ENCODE measurements around the gene LSM3. TPM values are rescaled to one million over a fixed set of nuclear protein-coding genes. Genes with fewer than 3 reads are reported as not detected.
"Not testable (repeated sequence)": the region's sequence is repeated elsewhere in the genome, so short reads cannot be mapped to it uniquely, and the experiment has no call there.

The LSM3 gene
- total and polyA plus RNA-seq, 2 of the 4 experiments (the other 2 are of a cell fraction), result 3.4 to 11.5 TPM

- intact Hi-C loops (cut with micrococcal nuclease); H4K20me1 ChIP-seq (ENCODE audit: insufficient read depth, low read length); H4K8ac ChIP-seq (ENCODE audit: low read depth in 2 of 2, low read length in 2 of 2); H3K27ac ChIP-seq (ENCODE audit: insufficient read depth, low read length); H2AFZ ChIP-seq (replicated peaks; ENCODE audit: low read length, poor library complexity); H3K23ac ChIP-seq (ENCODE audit: low read depth, low read length); BruUV-seq (replicated peaks); H3K27me3 ChIP-seq (ENCODE audit: control insufficient read depth, insufficient read depth, low read length); H2AK9ac ChIP-seq (replicated peaks; ENCODE audit: low read depth, low read length, poor library complexity); H3K79me1 ChIP-seq (ENCODE audit: low read depth in 1 of 2, low read length in 2 of 2); H3K4me3 ChIP-seq (ENCODE audit: insufficient read depth, low read depth, low read length); H2BK120ac ChIP-seq (ENCODE audit: low read depth, low read length); H2BK5ac ChIP-seq (ENCODE audit: low read depth, low read length, poor library complexity, severe bottlenecking); dilution Hi-C loops (cut with HindIII; ENCODE audit: low sequenced_read_pairs, unreplicated experiment); H3K14ac ChIP-seq (replicated peaks; ENCODE audit: low read depth, low read length); H3K9ac ChIP-seq (ENCODE audit: low read depth, low read length); POLR2A ChIA-PET (ENCODE audit: unreplicated experiment); H3K56ac ChIP-seq (ENCODE audit: extremely low read depth, insufficient read depth, low read length); H2AK5ac ChIP-seq (ENCODE audit: low read depth, low read length); ATAC-seq (ENCODE audit: low read depth); in situ Hi-C loops (cut with MboI; ENCODE audit: low sequenced_read_pairs); H3K4me2 ChIP-seq (ENCODE audit: low read depth, low read length); H4K91ac ChIP-seq (ENCODE audit: insufficient read depth, low read depth, low read length); H3K36me3 ChIP-seq (ENCODE audit: control insufficient read depth, insufficient read depth, low read length); H3K18ac ChIP-seq (ENCODE audit: low read depth, low read length); H4K5ac ChIP-seq (ENCODE audit: low read depth, low read length); DNase-seq; H3K9me3 ChIP-seq (ENCODE audit: control insufficient read depth, insufficient read depth, low read length): not testable (repeated sequence)
- Histone ChIP-seq H3K9me1 (ENCODE audit: insufficient read depth, low read length) (peaks cover 18% of the 10 kb centered on the region), H2BK15ac (ENCODE audit: low read depth, low read length) (0 out of 3 replicates have a peak overlapping the region, but pooled peaks have one; percentile 41), H3K4me1 (ENCODE audit: control insufficient read depth, insufficient read depth, low read length) (peaks cover 29% of the 10 kb centered on the region), H3K4ac (ENCODE audit: low read depth, low read length) (peak overlapping the region; percentile 52; the same call in 1 of the 2 replicates), H2BK20ac (ENCODE audit: low read depth, low read length) (peak overlapping the region; percentile 51; the same call in 1 of the 2 replicates)
- CTCF ChIA-PET, result interaction anchor here (0.7 kb wide), 1 partner anchor 34 kb away, joined by 3 read pairs; no protein-coding TSS in a partner anchor
- WGBS, 2 experiments (ENCODE audit: extremely low coverage in 2 of 2, insufficient read length in 1 of 2), result no CpG with 5 or more reads among the region's 3 CpGs
These were observed 47.7 kb downstream of the LSM3 start for GRCh38 chr3:14226351-14226750.
